ENCODE data around the gene BLM. TPM values are rescaled to one million over a fixed set of nuclear protein-coding genes. Genes with fewer than 3 reads are reported as not detected.

Gene BLM
- total RNA-seq, 1 experiment from 2014 or later: 41.3 TPM

- Histone ChIP-seq H3K4me1 (ENCODE audit: insufficient read depth, low read length) (no peaks in the 10 kb centered on the region), H2BK15ac (ENCODE audit: low read depth, low read length) (no peak overlapping the region), H3K4ac (ENCODE audit: low read depth, low read length) (no peak overlapping the region), H3K27me3 (ENCODE audit: insufficient read depth, low read length) (no peaks in the 10 kb centered on the region), H2BK12ac (ENCODE audit: insufficient read length, low read depth, low read length) (no peak overlapping the region), H2AK5ac (ENCODE audit: insufficient read length, low read length) (no peak overlapping the region), H3T11ph (ENCODE audit: low read length) (no peak overlapping the region), H3K56ac (ENCODE audit: insufficient read length, low read depth, low read length) (no peak overlapping the region), H3K23ac (ENCODE audit: insufficient read length, low read depth, low read length) (no peak overlapping the region), H2AFZ (ENCODE audit: low read length) (no peak overlapping the region), H4K20me1 (ENCODE audit: control insufficient read depth, insufficient read depth, insufficient read length) (no peaks in the 10 kb centered on the region), H3K23me2 (ENCODE audit: insufficient read length, low read depth, low read length, poor library complexity, severe bottlenecking) (no peaks in the 10 kb centered on the region), H3K79me2 (ENCODE audit: insufficient read depth, low read length) (no peaks in the 10 kb centered on the region), H4K5ac (ENCODE audit: insufficient read length, low read depth, low read length) (no peak overlapping the region), H3K18ac (ENCODE audit: insufficient read length, low read depth, low read length) (no peak overlapping the region), H3K14ac (ENCODE audit: insufficient read depth, low read length) (no peak overlapping the region), H4K8ac (replicated peaks; ENCODE audit: insufficient read length, low read depth, low read length) (no peak overlapping the region), H3K9ac (ENCODE audit: extremely low read depth, insufficient read length, low read length) (no peak overlapping the region), H2BK120ac (ENCODE audit: low read depth, low read length, poor library complexity, severe bottlenecking) (no peak overlapping the region), H4K91ac (ENCODE audit: insufficient read length, low read depth, low read length) (no peak overlapping the region), H2BK20ac (ENCODE audit: low read depth, low read length, poor library complexity, severe bottlenecking) (no peak overlapping the region), H3K79me1 (ENCODE audit: insufficient read depth, low read depth, low read length, poor library complexity, severe bottlenecking) (no peaks in the 10 kb centered on the region), H3K4me2 (ENCODE audit: insufficient read depth, insufficient read length, low read length) (no peak overlapping the region), H3K9me3 (ENCODE audit: control insufficient read depth, low read depth, low read length) (no peaks in the 10 kb centered on the region), H3K27ac (ENCODE audit: insufficient read length, low read depth, low read length) (no peak overlapping the region), H2BK5ac (ENCODE audit: insufficient read length, low read length) (no peak overlapping the region)
- H3K4me1 Mint-ChIP-seq: peaks cover 0 to 3% of the 10 kb centered on the region in 2 experiments; a peak in 1 of 4 replicates
- no peak overlapping the region for H3K4me3 Mint-ChIP-seq
- H3K36me3 Mint-ChIP-seq (ENCODE audit: insufficient read depth in 1 of 3, low read depth in 3 of 3): no peaks in the 10 kb centered on the region
- no CpG with 5 or more reads among the region's 1 CpG for WGBS (ENCODE audit: extremely low coverage, insufficient read length, low lambda C conversion rate)
- no peak for DNase-seq
- no peaks in the 10 kb centered on the region for H3K9me3 Mint-ChIP-seq
- H3K27me3 Mint-ChIP-seq (ENCODE audit: low read depth): no peaks in the 10 kb centered on the region
- H3K27ac Mint-ChIP-seq: no peak overlapping the region
- no peak for TF ChIP-seq CTCF (conservative IDR thresholded peaks at IDR 0.05)
These were observed 20.0 kb upstream of the BLM start for GRCh38 chr15:90697175-90697574.

All from H9 (cell line).